Fibroblast of skin of abdomen (primary cell): ENCODE data around the gene LSM7. TPM values are rescaled to one million over a fixed set of nuclear protein-coding genes. Genes with fewer than 3 reads are reported as not detected.

Experiments
- DNase-seq: peaks from one replicate; pipeline ENCODE4 v3.0.0-alpha.2; 2013
- polyA plus RNA-seq, 2 experiments: library from polyadenylated mRNA; unstranded; fragments of 120-200 nt; gene quantifications; one replicate each; pipeline ENCODE4 v1.2.1, GENCODE V29; 2013; ENCODE audit not compliant: insufficient read length in 2 of 2

LSM7 gene
- 116 TPM for polyA plus RNA-seq (2013, experiment 1 of 2; ENCODE audit: insufficient read length)
- 126 TPM for polyA plus RNA-seq (2013, experiment 2 of 2; ENCODE audit: insufficient read length)

DNA sequence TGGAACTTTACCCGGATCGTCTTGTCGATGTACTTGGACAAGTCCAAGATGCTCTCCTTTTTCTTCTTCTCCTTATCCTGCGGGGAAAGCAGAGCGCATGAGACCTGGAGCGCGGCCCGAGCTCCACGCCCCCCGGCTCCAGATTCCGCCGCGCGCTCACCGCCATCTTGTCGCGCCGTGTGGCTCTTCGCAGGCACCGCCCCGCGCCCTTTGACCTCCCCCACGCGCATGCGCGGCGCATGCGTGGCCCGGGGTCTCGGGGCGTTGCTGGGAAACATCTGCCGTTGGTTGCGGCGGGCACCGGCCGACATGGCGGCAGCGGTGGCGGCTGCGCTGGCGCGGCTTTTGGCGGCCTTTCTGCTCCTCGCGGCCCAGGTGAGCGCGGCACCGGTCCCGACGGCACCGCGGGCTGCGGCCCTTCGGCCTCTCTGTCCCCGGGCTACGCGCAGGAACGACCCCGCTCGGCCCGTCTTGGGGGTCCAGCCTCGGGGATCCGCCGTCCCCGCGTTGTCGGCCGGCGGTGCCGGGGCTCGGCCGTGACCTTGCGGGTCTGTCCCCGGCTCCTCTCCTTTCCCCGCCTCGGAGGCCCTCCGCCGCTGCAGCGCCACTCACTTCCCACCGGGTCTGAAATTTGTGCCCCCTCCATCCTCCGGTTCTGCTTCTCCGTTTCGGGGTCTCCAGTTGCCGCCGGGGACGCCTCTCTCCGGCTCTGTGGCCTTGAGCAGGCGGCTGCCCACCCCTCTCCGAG, at the start of gene LSM7, which contains the start of gene SPPL2B:
TSS of gene LSM7 (minus strand) at position 186 of the 748 bp plus-strand sequence. CDS start at position 166, 20 bp downstream.
TSS of gene SPPL2B (plus strand) at position 284 of the 748 bp plus-strand sequence. CDS start at position 310, 26 bp downstream.
- peak; percentile 88 for DNase-seq

DNA sequence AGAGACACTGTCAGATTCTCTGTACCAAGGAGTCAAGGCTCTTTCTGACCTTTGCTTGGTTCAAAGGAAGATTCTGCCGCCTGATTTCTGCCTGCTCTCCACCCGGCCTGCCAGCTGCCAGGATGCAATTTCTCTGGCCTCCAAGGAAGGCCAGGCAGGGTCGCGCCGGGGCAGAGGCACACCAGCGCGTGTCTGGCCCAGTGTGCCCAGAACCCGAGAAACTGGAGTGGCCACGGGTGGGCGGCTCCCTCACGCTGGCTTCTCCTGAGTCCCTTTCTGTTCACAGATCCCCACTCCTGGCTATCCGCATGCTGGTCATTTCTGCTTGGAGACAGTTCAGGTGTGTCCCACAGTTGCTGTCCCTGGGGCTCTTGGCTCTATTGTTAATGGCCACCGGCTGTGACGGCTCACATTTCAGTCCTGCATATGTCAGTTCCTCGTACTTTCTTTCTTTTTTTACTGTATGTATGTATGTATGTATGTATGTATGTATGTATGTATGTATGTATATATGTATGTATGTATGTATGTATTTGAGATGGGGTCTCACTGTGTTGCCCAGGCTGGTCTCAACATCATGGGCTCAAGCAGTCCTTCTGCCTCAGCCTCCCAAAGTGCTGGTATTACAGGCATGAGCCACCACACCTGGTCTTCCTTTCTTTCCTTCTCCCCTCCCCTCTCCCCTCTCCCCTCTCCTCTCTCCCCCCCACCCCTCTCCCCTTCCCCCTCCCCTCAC, 48.6 kb upstream of the LSM7 start:
- no peak for DNase-seq

DNA sequence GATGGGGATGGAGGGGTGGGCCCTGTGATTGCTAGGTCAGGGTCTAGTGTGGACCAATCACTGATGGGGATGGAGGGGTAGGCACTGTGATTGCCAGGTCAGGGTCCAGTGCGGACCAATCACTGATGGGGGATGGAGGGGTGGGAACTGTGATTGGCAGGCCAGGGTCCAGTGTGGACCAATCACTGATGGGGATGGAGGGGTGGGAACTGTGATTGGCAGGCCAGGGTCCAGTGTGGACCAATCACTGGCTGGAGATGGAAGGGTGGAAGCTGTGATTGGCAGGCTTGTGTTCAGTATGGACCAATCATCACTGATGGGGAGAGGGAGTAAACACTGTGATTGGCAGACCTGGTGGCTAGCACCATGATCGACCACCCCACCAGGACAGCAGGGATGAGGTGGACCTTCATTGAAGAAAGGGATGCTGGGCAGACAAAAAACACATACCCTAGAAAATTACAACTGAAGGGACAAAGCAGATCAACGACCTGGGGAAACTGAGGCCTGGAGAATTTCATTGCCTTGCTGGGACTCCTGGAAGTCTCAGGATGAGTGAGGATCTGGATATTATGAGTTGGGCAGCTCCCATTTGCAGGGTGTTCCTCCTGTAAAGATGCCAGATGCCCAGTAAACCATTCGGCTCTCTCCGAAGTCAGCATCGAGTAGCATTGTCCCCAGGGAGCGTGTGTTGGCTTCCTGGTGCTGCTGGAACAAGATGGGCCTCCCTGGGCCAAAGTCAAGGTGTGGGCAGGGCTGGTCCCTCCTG, 47.2 kb upstream of the LSM7 start:
- no peak for DNase-seq

DNA sequence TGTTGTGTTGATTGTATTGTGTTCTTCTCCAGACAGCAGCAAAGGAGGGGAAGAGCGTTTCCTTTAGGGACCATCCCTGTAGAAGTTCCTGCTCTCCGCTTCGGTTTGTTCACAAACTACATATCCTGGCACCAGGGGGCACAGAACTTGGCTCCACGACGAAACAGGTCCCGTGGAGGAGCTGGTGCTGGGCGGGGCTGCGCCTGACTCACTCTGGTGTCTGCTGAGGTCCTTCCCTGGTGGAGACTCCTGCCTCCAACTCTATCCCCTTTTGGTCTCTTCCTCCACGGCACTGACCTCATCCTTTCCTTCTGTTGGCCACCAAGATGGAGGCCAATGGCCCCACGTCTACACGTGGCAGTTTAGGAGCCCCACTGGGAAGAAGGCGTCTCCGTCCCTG, 46.4 kb upstream of the LSM7 start:
- no peak for DNase-seq

DNA sequence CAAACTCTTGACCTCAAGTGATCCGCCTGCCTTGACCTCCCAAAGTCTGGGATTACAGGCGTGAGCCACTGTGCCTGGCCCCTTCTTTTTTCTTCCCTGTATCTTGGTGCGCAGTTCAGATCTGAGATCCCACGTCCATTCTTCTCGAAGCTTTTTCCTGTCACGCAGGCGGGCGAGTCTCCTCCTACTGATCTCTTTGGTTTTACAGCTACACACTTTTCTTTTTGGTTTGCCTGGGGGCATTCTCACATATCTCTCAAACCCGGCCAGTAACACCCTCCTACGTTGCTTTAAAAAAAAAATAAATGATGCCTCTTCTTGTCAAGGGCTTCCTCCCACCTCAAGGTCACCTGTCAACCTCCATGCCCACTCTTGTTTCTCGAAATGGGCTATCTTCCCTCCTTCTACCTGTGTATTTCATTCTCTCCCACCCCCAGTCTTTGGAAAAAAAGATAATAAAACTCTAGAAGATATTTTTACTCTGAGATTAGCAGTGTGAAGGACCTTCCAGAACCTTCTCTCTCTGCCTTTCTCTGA, 43.8 kb upstream of the LSM7 start:
- DNase-seq = no peak

DNA sequence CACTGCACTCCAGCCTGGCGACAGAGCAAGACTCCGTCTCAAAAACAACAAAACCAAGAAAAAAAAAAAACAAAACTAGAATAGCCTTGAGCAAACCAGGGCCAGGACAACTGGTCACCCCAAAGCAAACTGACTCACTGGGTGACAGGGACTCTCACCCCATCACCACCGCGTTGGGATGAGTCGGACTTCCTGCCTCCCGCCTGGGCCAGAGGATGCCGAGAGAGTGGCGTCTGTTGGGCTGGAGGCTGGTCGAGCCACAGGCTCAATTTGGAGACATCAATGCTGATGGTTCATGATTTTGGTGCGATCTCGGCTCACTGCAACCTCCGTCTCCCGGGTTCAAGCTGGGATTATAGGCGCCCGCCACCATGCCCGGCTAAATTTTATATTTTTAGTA, 43.3 kb upstream of the LSM7 start:
- DNase-seq = peak; percentile 33

DNA sequence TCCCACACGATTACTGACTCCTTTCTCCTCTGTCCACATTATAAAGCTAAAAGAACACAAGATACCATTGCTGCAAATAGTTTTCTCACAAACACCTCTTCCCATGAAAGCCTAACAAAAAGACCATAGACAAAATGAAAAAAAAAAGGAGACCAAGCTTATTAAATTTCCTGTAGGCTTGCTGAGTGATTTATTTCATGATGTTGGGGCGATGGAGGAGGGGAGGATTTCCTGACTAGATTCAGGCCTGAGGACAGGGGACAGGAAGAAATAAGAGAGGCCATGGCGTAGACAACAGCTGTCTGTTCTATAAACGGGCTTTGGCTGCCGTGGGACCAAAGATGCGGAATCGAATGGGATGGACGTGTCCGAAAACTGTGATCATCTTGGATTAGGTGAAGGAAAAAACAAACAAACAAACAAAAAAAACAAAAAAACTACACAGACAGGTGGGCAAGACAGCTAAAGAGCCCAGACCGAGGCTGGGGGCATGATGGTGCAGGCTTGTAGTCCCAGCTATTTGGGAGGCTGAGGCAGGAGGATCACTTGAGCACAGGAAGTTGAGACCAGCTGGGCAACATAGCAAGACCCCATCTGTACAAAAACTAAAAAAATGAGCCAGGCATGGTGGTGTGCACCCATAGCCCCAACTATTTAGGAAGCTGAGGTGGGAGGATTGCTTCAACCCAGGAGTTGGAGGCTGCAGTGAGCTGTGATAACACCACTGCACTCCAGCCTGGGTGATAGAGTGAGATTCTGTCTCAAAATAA, 37.0 kb upstream of the LSM7 start:
- no peak for DNase-seq

DNA sequence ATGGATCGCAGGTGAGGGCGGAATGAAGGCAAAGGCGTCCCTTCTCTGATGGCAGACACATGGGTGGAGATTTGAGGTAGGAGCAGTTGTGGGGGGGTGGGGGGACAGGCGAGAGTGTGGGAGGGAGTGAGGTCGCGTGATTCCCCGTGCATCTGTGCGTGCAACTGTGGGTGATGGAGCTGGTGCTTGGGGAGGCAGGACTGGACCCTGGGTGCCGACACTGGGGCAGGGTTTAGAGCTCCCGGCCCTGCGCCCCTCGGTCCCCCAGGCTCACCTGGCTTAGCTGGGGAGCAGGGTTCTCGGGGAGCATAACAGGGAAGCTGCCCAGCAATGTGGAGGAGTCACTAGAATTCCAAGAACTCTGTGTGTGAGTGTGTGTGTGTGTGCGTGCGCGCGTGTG, 35.0 kb upstream of the LSM7 start:
- no peak for DNase-seq

DNA sequence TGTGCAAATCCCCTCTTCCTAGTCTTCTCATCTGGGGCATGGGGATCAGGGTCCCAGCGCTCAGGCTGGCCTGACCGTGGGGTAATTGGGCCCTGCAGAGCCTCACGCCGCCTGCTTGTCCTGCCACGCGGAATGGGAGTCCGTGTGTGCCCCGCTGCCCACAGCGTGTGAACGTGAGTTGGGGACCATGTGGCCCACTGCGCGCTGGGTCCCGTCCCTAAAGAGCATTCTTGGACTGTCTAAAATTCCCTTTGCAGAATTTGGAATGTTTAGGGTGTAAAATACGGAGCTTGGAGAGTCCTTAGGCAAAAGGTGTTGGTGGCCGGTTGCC, 34.5 kb upstream of the LSM7 start:
- DNase-seq = no peak

DNA sequence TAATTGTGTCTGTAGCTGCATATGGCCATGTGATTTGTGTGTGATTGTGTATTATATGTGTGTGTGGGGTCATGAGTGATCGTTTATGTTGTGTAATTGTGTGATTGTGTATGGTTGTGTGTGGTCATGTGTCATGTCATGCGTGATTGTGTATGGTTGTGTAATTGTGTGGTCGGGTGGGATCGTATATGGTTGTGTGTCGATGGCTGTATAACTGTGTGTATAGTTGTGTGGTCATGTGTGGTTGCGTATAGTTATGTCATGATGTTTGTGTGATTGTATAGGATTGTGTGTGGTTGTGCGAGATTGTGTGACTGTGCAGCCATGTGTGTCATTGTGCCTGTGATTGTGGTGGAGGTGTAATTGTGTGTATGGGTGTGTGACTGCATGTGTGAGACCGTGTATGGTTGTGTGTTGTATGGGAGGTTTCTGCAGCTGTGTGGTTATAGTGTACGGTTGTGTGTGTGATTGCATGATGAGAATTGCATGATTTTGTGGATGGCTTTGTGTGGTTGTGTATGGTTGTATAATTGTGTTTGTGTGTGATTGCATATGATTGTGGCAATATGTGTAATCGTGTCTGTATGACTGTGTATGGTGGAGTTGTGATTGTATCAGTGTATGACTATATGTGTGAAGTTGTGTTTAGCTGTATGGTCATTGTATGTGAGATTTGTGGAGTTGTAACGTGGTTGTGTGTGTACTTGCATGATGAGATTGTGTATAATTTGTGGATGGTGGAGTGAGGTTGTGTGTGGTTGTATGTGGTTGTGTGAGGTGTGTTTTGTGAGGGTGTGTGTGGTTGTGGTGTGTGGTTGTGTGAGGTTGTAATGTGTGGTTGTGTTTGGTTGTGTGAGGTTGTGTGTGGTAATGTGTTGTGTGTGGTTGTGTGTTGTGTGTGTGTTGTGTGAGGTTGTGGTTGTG, 33.9 kb upstream of the LSM7 start:
- no peak for DNase-seq

DNA sequence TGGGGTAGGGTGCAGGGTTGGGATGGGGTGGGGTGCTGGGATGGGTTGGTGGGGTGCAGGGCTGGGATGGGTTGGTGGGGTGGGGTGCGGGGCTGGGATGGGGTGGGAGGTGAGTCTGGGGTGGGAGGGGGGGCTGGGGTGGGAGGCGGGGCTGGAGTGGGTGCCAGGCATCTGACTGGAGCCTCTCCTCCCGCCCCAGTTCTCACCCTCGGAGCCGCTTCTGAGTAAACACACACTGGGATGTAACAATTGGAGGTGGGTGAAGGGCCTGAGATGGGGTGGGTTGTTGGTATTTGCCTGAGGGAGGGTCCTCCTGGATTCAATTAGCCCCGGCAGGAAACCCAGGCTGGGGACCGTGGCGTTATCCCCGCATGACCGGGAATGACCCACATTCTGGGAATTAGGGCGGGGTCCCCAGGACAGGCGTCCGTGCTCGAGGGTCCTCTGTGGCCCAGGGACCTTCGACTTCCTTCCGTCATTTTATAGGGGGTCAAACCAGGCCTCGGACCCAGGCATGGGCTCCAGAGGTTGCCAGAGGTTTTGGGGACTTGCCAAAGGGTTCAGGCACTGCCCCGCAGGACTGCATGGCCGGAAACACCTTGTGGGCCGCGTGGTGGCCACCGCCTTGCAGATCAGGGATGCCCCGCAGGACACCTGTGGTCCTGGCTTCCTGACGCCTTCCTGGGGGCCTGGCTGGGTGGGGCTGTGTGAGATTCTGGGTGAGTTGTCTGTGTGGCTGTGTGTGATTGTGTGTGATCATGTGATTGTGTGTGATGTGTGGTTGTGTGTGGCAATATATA, 33.1 kb upstream of the LSM7 start:
- no peak for DNase-seq

DNA sequence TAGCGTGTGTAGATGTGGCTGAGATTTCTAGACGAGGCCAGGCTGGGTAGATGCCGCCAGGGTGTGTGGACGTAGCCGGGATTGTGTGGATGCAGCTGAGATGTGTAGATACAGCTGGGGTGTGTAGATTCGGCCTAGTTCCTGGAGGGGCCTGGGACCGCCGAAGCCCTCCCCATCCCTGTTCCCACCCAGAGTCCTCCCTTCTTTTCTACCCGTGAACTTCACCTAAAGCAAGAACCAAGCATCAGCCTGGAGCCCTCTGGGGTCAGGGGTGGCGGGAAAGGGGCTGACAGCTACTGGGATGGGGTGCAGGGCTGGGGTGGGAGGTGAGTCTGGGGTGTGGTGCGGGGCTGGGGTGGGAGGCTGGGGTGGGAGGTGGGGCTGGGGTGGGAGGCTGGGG, 32.4 kb upstream of the LSM7 start:
- DNase-seq = no peak

DNA sequence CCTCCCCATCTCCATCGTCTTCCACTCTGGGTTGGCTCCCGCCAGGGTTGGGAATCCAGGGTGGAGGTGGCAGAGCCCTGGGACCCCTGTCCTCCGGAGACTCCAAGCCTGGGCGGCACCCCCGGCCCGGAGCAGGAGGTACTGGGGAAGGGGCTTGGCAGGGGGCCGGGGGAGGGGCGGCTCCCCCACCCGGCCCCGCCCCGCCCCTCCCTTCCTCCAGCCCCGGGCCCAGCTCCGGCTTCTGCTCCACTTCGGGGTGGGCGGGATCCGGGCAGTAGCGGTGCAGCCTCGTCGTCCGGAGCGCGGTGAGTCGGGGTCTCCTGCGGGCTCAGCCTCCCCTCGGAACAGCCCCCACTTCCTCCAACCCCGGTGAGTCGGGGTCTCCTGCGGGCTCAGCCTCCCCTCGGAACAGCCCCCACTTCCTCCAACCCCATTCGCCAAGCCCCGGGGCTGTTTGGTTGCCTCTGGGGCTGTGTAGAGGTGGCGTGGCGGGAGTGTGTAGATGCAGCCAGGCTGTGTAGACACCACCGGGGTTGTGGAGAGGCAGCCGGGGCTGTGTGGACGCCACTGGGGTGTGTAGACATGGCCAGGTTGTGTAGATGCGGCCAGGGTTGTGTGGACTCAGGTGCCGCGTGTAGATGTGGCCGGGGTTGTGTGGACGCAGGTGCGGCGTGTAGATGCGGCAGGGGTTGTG, 31.8 kb upstream of the LSM7 start, which contains the start of gene TMPRSS9:
TSS of gene TMPRSS9 (plus strand) at position 274 of the 694 bp plus-strand sequence. CDS start 29,521 bp downstream, outside the sequence.
- DNase-seq = no peak

DNA sequence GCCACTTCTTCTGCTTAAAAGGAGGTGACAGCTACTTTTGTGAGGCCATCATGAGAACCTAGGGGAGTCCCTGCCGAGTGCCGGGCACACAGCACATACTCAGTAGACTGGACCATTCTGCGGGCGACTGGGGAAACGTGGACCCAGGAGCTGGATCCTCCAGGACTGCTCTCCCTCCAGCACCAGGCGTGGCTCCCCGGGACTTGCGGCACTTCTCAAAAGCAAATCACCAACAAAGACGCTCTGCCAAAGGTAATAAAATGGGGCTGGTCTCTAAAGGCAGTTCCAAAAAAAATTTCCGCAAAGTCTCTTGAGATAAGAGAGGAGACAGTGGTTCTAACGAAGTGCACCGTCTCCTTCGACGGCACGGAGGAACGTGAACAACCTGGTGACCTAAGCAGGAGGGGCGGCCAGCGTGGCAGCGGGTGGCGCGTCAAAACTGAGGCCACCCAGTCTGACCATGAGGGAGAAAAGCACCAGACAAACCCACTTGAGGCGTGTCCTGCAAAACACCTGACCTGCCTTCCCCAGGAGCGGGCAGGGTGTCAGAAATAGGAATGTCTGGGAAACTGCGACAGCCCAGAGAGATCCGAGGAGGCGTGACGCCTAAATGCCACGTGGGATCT, 30.3 kb upstream of the LSM7 start:
- no peak for DNase-seq

DNA sequence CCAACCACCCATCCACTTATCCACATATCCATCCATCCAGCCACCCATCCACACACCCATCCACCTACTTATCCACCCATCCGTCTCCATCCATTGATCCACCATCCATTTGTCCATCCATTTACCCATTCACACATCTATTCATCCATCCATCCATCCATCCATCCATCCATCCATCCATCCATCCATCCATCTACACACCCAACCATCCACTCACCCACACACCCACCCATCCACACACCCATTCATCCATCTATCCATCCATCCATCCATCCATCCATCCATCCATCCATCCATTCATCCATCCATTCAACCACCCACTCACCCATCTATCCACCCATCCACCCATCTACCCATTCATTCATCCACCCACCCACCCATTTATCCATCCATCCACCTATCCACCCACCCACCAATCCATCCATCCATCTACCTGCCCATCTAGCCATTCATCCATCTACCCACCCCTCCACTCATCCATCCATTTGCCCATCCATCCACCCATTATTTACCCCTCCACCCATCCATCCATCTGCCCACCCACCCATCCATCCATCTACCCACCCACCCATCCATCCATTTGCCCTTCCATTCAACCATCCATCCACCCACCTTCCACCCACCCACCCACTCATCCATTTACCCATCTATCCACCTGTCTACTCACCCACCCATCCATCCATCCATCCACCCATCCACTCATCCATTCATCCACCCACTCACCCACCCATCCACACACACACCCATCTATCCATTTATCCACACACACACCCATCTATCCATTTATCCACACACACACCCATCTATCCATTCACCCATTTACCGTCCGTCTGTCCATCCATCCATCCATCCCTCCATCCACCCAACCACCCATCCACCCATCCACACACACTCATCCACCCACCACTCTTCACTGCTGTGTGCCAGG, 29.2 kb upstream of the LSM7 start:
- DNase-seq = no peak

DNA sequence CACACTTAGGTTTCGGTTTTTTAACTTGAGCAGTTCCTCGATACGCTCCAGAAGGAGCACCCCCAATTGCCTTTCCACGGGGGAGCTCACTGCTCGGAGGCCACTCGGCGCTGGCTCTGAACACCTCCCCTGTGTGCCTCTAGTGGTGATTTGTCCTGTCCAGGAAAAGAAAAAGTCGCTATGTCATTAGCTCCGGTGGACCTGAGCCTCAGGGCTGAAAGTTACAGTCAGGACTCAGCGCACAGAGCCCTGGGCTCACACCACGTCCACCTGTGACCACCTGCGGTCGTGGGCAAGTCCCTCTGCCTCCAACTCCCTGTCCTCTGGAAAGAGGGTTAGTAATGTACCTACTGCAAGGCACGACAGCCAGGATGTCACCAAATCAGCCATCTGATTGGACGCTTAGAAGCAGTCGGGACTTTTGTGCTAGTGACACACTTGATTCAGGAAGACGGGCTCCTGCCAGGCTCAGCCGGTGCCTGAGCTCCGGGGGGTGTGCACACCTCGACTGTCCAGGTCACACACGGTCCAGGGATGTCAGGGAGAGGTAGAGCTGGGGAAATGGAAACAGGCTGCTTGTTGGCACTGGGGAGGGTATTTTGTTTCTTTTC, 27.8 kb upstream of the LSM7 start:
- DNase-seq = no peak
